SK-N-MC (cell line): ENCODE data around the gene FHOD3.
A peak's percentile ranks its signal among the peaks of the same experiment; 100 is the strongest.

Experiments
- DNase-seq: peaks from one replicate; pipeline ENCODE4 v3.0.0-alpha.2; 2011; ENCODE audit warnings: low read depth, low spot score
- H3K27ac ChIP-seq: fragments of 200-600 bp; sonication (generic); 2 replicates; pipeline ENCODE4 v1.5.1; 2016; ENCODE audit warnings: mixed run types
- H3K36me3 ChIP-seq: fragments of 200-600 bp; sonication (generic); 2 replicates; pipeline ENCODE4 v1.6.1; 2017; ENCODE audit warnings: antibody characterized with exemption, low read length, mixed read lengths; ENCODE audit not compliant: insufficient read depth
- H3K4me3 ChIP-seq: fragments of 200-600 bp; sonication (generic); 2 replicates; pipeline ENCODE4 v1.5.1; 2016
- H3K9ac ChIP-seq: fragments of 200-600 bp; sonication (generic); 2 replicates; pipeline ENCODE4 v1.8.0; 2017; ENCODE audit warnings: mixed run types, mixed read lengths; ENCODE audit not compliant: insufficient read length
- H3K9me3 ChIP-seq: fragments of 200-600 bp; sonication (generic); 2 replicates; pipeline ENCODE4 v1.6.1; 2017; ENCODE audit warnings: low read depth, mild to moderate bottlenecking, antibody characterized with exemption, low read length, moderate library complexity, mixed read lengths
- EZH2 ChIP-seq: fragments of 200-600 bp; sonication (generic); IDR thresholded peaks from one replicate; pipeline ENCODE4 v1.6.1; 2017; ENCODE audit warnings: antibody characterized with exemption
- FOXP2 ChIP-seq: optimal IDR thresholded peaks from 2 replicates; pipeline ENCODE3; 2011; ENCODE audit warnings: mild to moderate bottlenecking, moderate library complexity; ENCODE audit not compliant: insufficient read depth; ENCODE audit errors: extremely low read length, control extremely low read depth
- POLR2AphosphoS5 ChIP-seq: IDR thresholded peaks from 2 replicates; pipeline ENCODE4 v1.6.1; 2012; ENCODE audit warnings: mild to moderate bottlenecking, low read depth, low read length, borderline replicate concordance

The FHOD3 gene

GRCh38 chr18:36825526-36825925 is 528.0 kb downstream of the FHOD3 start:
- Histone ChIP-seq H3K9ac (no peak overlapping the region), H3K27ac (no peak overlapping the region), H3K4me3 (no peak overlapping the region), H3K36me3 (peaks cover 33% of the 10 kb centered on the region), H3K9me3 (no peaks in the 10 kb centered on the region)
- DNase-seq: no peak
- TF ChIP-seq FOXP2: no peak
- TF ChIP-seq POLR2AphosphoS5: no peak
- no peak for TF ChIP-seq EZH2

GRCh38 chr18:36826556-36826955 is 529.0 kb downstream of the FHOD3 start:
- TF ChIP-seq POLR2AphosphoS5: no peak
- no peak for TF ChIP-seq FOXP2
- no peak for TF ChIP-seq EZH2
- Histone ChIP-seq H3K36me3 (peaks cover 30% of the 10 kb centered on the region), H3K9me3 (no peaks in the 10 kb centered on the region), H3K4me3 (no peak overlapping the region), H3K27ac (no peak overlapping the region), H3K9ac (no peak overlapping the region)
- DNase-seq: no peak

GRCh38 chr18:36828157-36828629 is 530.7 kb downstream of the FHOD3 start:
- no peak for TF ChIP-seq EZH2
- no peak for TF ChIP-seq FOXP2
- Histone ChIP-seq H3K9ac (peak overlapping the region; percentile 85), H3K9me3 (no peaks in the 10 kb centered on the region), H3K27ac (no peak overlapping the region), H3K4me3 (peak overlapping the region; percentile 95), H3K36me3 (peaks cover 20% of the 10 kb centered on the region)
- no peak for DNase-seq

GRCh38 chr18:36828630-36829361 is 531.3 kb downstream of the FHOD3 start, which contains the start of the genes KIAA1328 and TPGS2:
TSS of gene KIAA1328 (plus strand) at chr18:36829127. CDS start at chr18:36829139, 12 bp downstream.
TSS of gene TPGS2 (minus strand) at chr18:36829002. CDS start at chr18:36828767, 235 bp downstream.
- peak within 1 kb of the TSS; percentile 95 for H3K4me3 ChIP-seq
- DNase-seq: no peak
- H3K9me3 ChIP-seq: no peaks in the 10 kb centered on the region
- TF ChIP-seq EZH2 (no peak), POLR2AphosphoS5 (peak; percentile 66; the same call in 1 of the 2 replicates), FOXP2 (no peak)
- no peak within 1 kb of the TSS for H3K27ac ChIP-seq
- H3K9ac ChIP-seq: peak within 1 kb of the TSS; percentile 85
- peaks cover 18% of the 10 kb centered on the region for H3K36me3 ChIP-seq
